RWPE1 (cell line): ENCODE data around the gene RGS18.

ENCODE experiments used
- CTCF ChIA-PET: fragments of 350-600 bp; sonication (Branson Sonifier 250); formaldehyde crosslinking; extraction: SDS; loops from one replicate; lab custom pipeline; 2021; lab: Yijun Ruan, JAX
- POLR2A ChIA-PET: fragments of 400-600 bp; formaldehyde crosslinking; extraction: SDS; loops from one replicate; lab custom pipeline; 2020; ENCODE audit warnings: antibody characterized with exemption; ENCODE audit not compliant: low non-redundant PET; lab: Yijun Ruan, JAX
- DNase-seq: peaks from one replicate; pipeline ENCODE4 v3.0.0; 2012; ENCODE audit warnings: low spot score
- H3K27ac ChIP-seq: fragments of 450-650 bp; 2 replicates; pipeline ENCODE4 v1.5.1; 2017
- CTCF ChIP-seq: fragments of 450-650 bp; conservative IDR thresholded peaks from 2 replicates; pipeline ENCODE4 v1.5.1; 2017; ENCODE audit warnings: low read depth, mild to moderate bottlenecking

RGS18 gene

GRCh38 chr1:192232817-192233417 is 74.7 kb downstream of the RGS18 start:
- H3K27ac ChIP-seq = no peak overlapping the region
- no peak for TF ChIP-seq CTCF
- ChIA-PET CTCF (interaction anchor here (0.7 kb wide), 1 partner anchor 136 kb away, joined by 4 read pairs; no protein-coding TSS in a partner anchor), POLR2A (no interaction called here)
- DNase-seq = no peak

GRCh38 chr1:192235127-192235526 is 76.9 kb downstream of the RGS18 start:
- H3K27ac ChIP-seq = no peak overlapping the region
- ChIA-PET CTCF (no interaction called here), POLR2A (no interaction called here)
- no peak for DNase-seq
- no peak for TF ChIP-seq CTCF
